NCI-H1436 treated with DMSO at 0.1 percent for 48 hours (cell line): ENCODE results near the gene GIGYF2.

Experiments used
- DNase-seq: peaks from one replicate; lab custom pipeline; 2025; lab: John Stamatoyannopoulos, UW

The GIGYF2 gene

GRCh38 chr2:232882085-232882484 lies 185.0 kb downstream of the GIGYF2 start:
- DNase-seq: no peak

- no peak for DNase-seq
Observed at GRCh38 chr2:232882505-232883115, 185.5 kb downstream of the GIGYF2 start.

GRCh38 chr2:232883116-232883721 lies 186.1 kb downstream of the GIGYF2 start:
- DNase-seq: no peak

- DNase-seq: no peak
Observed at GRCh38 chr2:232884001-232884421, 186.9 kb downstream of the GIGYF2 start.

DNA sequence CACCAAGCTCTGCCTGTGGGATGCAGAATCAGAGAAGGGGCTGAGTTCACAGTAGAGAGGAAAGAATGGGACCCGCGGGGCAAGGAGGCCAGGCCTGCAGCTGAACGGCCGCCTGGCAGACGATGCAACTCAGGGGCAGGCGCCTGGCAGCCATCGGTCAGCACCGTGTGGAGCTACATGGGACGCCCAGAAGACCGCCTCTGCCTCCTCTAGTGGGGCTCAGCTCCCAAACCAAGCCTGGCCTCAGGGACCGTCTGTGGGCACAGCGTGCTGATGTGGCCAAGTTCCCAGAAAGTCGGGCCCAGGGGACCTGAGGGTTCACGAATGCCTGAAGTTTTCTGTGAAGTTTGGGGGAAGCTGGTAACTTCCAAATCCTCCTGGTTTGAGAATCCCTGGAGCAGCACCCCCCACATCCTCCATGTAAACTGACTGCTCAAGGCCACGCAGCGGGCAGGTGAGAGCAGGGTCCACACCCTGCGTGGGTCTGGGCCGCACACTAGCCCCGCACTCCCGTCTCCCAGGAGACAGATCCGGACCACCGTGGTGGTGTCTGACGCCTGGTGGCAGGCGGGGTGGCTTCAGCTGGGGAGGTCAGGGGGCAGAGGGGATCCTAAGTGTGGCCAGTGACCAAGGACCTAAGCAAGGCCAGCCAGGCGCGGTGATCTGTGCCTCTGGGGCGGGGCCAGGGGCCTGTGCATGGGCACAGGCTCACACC lies 187.6 kb downstream of the GIGYF2 start:
- no peak for DNase-seq

DNA sequence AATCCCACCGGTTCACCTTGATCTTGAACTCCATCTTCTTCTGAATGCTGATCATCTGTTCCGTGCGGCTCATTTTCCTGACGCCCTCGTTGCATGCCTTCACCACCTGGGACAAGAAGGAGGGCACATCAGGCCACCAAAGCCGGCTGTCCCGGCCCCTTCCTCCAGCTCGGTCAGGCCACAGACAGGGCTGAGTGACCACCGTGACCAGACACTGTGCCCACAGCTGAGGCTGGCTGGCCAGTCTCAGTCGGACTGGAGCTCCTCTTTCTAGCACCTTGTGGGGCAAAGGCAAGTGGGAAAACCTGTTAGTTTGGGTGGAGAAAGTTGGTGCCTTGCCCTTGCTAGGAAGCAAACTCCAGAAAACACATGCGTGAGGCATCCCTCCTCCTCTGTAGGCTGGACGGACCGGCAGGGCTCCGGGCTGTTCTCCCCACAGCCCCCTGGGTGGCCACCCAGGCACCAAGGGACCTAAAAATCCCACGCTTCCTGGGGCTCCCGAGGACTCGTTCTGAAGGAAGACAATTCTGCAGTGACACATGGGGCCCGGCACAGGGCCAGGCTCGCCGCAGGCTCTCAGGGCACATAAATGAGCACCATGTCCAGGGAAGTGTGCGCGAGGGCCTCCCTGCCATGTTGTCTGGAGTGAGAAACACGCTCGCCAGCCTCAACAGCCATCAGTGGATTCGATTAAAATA lies 188.3 kb downstream of the GIGYF2 start:
- DNase-seq: no peak

DNA sequence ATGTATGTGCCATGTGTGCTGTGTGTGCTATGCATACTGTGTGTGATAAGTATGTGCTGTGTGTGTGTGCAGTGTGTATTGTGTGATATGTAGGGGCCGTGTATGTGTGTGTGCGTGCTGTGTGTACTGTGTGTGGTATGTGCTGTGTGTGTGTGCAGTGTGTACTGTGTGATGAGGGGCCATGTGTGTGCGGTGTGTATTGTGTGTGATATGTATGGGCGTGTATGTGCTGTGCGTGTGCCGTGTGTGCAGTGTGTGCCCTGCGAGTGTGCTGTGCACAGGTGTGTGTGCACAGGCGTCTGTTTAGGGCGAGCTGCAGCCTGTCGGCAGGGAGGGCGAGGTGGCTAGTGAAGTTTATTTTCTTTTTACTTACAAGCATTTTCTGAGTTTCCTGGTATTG lies 189.0 kb downstream of the GIGYF2 start:
- no peak for DNase-seq

DNA sequence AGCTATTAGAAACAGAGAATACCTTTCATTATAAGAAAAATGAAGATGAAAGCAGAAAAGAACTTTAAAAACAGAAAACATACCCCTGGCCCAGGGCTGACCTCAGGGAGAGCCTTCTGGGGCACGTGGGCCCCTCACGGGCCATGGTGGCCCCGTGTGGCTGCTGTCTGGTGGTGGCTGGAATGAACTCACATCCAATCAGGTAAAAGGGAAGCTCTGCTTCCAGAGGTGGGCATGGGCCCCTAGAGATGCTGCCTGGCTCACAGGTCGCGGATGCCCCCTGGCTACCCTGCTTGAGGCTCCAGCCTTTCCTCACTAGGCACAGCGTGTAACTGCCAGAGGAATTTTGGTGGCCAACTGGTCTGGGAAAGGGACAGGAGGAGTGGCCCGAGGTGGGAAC lies 189.5 kb downstream of the GIGYF2 start:
- DNase-seq: no peak

GRCh38 chr2:232887171-232887850 lies 190.2 kb downstream of the GIGYF2 start:
- DNase-seq: no peak

GRCh38 chr2:232888099-232888836 lies 191.1 kb downstream of the GIGYF2 start:
- DNase-seq: no peak

DNA sequence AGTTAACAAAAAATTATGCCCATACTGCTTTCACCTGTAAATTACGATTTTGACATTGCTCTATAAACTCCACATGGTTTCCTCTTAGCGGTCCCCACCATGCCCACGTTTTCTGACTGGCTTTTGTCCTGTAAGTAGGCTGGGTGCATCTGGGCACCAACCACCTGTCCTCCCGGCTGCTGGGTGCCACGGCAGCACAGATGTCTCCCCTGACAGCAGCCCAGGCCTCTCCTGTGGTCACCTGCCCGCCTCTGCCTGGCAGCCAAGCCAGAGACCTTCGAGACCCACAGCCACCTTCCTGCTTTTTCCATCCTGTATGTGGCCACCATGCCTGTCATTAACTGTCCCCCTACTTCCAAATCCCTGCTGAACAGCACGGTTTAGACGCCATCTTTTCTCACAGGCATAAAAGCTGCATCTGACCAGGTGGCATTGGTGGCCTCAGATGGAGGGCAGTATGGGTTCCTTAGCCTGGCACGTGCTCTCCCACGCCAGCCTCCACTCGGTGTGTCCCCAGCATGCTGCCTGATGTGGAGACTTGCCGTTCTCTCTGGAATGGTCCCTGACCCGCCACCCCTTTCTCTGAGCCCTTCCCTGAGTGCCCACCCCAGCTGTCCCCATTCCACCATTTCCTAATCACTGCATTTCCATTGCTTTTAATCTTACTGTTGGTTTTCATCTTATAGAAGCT lies 191.9 kb downstream of the GIGYF2 start:
- DNase-seq: no peak

- DNase-seq: no peak
Observed at GRCh38 chr2:232889876-232890401, 192.8 kb downstream of the GIGYF2 start.

DNA sequence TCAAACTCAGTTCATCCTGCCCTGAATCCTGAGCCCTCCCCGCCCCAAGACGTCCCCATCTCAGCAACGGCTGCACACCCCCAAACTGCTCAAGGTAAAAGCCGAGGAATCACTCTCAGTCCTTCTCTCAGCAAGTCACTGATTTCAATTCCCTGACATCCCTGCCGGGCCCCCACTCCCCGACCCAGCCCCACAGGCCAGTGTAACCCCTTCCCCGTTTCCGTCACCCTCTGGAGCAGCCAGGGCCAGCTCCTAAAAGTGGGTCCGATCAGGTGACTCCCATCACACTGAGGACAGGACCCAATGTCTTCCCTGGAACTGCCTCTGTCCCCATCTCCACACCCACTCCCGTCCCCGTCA lies 193.4 kb downstream of the GIGYF2 start:
- no peak for DNase-seq

DNA sequence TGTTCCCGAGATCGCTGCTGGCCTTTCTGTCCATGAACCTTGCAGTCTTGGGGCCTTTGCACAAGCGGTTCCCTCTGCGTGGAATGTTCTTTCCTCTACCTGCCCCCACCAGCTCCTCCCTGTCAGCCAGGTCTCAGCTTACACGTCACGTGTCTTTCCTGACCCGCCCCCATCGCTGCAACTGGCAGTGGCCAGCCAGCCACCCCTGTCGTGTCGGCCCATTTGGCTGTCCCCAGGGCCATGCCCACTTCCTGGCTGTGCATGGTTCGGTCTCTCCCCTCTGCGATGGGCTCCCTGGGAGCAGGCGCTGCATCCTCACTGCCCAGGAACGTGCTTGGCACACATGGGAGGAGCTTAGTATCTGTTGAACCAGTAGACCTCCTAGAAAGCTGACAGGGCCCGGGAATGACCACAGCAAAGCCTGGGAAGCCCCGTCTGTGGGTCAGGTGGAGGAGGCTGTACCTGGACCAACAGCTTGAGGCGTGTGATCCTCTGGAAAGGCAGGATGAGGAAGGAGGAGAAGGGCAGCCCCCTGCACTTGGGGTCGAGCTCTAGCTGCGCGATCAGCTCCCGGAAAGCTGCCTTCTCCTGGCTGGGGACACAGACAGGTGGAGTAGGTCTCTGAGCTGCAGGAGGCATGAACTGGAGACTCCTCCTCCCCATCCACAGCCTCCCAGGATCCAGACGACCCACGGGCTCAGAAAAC lies 193.9 kb downstream of the GIGYF2 start:
- DNase-seq: no peak

- no peak for DNase-seq
Observed at GRCh38 chr2:232891621-232892071, 194.5 kb downstream of the GIGYF2 start.

DNA sequence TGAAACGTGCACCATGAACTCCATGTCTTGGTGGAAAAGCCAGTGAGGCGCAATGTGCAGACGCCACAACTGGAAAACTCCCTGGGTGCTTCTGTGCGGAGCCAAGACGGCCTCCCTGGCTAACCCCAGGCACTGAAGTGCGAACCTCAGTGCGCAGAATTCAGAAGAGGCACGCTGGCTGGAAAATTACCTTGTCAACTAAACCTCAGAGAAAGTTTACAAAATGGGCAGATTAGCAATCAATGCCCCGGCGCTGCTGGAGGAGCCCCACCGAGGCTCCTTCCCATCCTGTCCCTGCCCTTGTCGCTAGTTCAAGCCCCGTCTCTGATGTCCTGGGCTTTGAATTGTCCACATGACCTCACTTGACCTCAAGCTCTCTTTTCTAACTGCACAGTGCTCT lies 195.1 kb downstream of the GIGYF2 start:
- DNase-seq: no peak

- DNase-seq: no peak
Observed at GRCh38 chr2:232892843-232893242, 195.7 kb downstream of the GIGYF2 start.

GRCh38 chr2:232893834-232894233 lies 196.7 kb downstream of the GIGYF2 start:
- no peak for DNase-seq

DNA sequence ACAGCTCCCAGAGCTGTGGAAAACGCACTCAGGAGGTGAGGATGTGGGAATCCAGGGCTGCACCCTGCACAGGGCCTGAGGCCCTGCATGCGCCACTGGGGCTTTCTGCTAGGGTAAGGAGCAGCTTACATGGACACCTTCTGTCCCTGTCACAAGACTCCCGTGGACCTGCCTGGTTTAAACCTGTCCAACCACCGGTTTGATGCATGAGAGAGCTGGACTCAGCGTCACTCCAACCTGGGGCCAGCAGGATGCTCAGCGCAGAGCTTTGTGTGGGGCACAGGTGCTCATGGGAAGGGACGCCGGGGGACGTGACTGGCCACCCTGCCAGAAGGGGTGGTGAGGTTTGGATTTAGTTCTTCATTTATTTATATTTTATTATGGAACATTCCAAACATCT lies 197.1 kb downstream of the GIGYF2 start:
- no peak for DNase-seq

DNA sequence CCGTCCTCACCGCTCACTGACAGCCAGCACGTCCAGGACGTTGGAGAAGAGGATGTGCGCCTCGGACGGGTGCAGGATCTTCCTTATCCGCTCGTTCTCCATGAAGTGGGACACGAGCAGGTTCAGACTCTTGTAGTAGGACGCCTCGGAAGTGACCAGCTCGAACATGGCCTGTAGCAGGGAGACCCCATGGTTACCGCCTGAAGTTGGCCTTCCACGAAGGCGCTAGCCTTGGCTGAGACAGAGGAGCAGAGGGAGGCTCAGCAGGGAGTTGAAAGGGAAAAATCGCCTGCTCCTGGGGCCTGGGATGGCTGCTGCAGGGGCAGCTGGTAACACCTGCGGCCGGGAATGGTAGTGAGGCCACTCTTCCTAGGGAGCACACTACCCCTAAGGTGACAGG lies 197.6 kb downstream of the GIGYF2 start:
- DNase-seq: no peak
